Mucosa of descending colon (tissue), 3 donors: ENCODE data around the gene RNF208. TPM values are rescaled to one million over a fixed set of nuclear protein-coding genes. Genes with fewer than 3 reads are reported as not detected.

Source experiments
- ATAC-seq: fragments of 200-7000 bp; cut with Tn5 transposase; one replicate; pipeline ENCODE4 v1.9.1; 2020; ENCODE audit warnings: mild to moderate bottlenecking, moderate library complexity
- DNase-seq, 3 donors: peaks; one replicate each; pipeline ENCODE4 v3.0.0-alpha.2; 2020
- H3K36me3 ChIP-seq: fragments of 200-600 bp; one replicate; pipeline ENCODE4 v1.8.0; 2021; ENCODE audit warnings: low read depth, mild to moderate bottlenecking
- H3K4me1 ChIP-seq: fragments of 200-600 bp; one replicate; pipeline ENCODE4 v1.8.0; 2021; ENCODE audit warnings: low read depth, mild to moderate bottlenecking
- H3K4me3 ChIP-seq: fragments of 200-600 bp; one replicate; pipeline ENCODE4 v1.8.0; 2021; ENCODE audit warnings: mild to moderate bottlenecking
- H3K9me3 ChIP-seq: fragments of 200-600 bp; one replicate; pipeline ENCODE4 v1.8.0; 2021; ENCODE audit warnings: mild to moderate bottlenecking
- intact Hi-C, 2 donors: fragments of 100-400 bp; cut with DNase I in 1 of 2; cut with micrococcal nuclease in 1 of 2; formaldehyde crosslinking; loops; one replicate each; pipeline versions ENCODE4 v1.11.0 to v1.11.1; 2022; cut with DNase I, micrococcal nuclease
- total RNA-seq, 3 donors: library from RNA; stranded (reverse); fragmentation: NEBNext Ultra II Directional in 2 of 3; extraction: Animal tissue kit (Norgen Biotek cat#: 25700) in 2 of 3; gene quantifications; one replicate each; pipeline versions ENCODE4 v1.2.1 to v1.2.4, GENCODE V29; 2021 to 2023
- TF ChIP-seq, protein P1 (sequence below): fragments of 200-600 bp; IDR thresholded peaks from one replicate; pipeline ENCODE4 v1.8.0; 2022; ENCODE audit warnings: antibody characterized with exemption, mild to moderate bottlenecking
- donor health status: DM: no; HTN: no; CAD: no; lungs with moderate emphysema.
- donor health status: DM: no; HTN: no; CAD: no.
- donor health status: DM: no; HTN: yes; CAD: no.

The RNF208 gene
- total RNA-seq, 3 donors from 2014 or later = 5.3 to 7.1 (median 5.8) TPM

DNA sequence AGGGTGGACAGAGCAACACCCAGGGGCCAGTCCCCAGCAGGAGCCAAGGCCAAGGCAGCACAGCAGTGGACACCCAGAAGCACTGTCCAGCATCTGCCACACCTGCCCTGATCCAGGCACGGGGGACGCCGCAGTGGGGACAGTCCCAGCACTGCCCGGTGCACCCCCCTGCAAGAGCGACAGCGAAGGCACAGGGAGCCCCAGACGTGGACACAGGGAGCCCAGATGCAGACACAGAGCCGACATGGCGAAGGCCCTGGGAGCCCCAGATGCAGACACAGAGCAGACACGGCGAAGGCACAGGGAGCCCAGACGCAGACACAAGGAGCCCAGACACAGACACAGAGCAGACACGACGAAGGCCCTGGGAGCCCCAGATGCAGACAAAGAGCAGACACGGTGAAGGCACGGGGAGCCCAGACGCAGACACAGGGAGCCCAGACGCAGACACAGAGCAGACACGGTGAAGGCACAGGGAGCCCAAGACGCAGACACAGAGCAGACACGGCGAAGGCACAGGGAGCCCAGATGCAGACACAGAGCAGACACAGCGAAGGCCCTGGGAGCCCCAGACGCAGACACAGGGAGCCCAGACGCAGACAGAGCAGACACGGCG, 38.0 kb downstream of the RNF208 start:
- Histone ChIP-seq H3K4me3 (no peak overlapping the region), H3K4me1 (peaks cover 22% of the 10 kb centered on the region), H3K9me3 (no peaks in the 10 kb centered on the region), H3K36me3 (peaks cover 3% of the 10 kb centered on the region)
- no peak for ATAC-seq
- no peak for DNase-seq
- intact Hi-C loops = no loop called here
- TF ChIP-seq, protein P1, sequence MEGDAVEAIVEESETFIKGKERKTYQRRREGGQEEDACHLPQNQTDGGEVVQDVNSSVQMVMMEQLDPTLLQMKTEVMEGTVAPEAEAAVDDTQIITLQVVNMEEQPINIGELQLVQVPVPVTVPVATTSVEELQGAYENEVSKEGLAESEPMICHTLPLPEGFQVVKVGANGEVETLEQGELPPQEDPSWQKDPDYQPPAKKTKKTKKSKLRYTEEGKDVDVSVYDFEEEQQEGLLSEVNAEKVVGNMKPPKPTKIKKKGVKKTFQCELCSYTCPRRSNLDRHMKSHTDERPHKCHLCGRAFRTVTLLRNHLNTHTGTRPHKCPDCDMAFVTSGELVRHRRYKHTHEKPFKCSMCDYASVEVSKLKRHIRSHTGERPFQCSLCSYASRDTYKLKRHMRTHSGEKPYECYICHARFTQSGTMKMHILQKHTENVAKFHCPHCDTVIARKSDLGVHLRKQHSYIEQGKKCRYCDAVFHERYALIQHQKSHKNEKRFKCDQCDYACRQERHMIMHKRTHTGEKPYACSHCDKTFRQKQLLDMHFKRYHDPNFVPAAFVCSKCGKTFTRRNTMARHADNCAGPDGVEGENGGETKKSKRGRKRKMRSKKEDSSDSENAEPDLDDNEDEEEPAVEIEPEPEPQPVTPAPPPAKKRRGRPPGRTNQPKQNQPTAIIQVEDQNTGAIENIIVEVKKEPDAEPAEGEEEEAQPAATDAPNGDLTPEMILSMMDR = no peak

DNA sequence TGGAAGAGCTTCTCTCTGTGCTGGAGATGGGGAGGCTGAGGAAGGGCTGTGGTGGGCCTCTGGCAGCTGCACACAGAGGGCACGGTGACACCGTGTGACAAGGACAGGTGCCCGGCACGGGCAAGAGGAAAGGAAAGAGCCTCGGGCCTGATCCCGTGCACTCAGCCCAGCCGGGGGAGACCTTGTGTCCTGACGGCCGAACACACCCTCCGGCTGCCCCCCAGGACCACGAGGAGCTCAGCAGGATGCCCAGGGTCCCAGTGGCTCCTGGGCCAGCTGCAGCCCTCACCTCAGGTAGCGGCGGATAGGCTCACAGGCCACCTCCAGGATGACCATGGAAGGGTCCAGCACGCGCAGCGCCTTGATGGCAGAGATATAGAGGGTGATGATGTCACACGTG, 39.2 kb downstream of the RNF208 start:
- Histone ChIP-seq H3K4me3 (no peak overlapping the region), H3K36me3 (peaks cover 3% of the 10 kb centered on the region), H3K9me3 (no peaks in the 10 kb centered on the region), H3K4me1 (peaks cover 20% of the 10 kb centered on the region)
- TF ChIP-seq, protein P1 = no peak
- DNase-seq (no peak), ATAC-seq (no peak)
- intact Hi-C loops = no loop called here

DNA sequence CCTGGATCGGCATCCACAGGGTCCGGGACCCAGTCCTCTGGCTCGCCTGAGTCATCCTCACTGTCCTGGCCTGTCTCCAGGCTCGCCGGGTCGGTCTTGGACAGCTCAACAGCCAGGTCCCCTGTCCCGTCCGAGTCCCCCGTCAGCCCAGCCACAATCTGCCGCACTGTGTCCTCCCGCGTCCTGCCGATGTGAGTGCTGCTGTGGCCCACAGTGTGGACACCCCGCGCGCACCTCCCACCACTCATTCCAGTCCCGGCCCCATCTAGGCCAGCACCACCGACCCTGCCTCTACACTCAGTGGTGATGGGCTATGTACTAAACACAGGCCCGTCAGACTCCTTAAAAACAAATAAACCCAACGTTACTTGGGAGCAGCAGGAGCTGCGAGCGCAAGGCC, 40.4 kb downstream of the RNF208 start:
- H3K9me3 ChIP-seq = no peaks in the 10 kb centered on the region
- H3K36me3 ChIP-seq = peaks cover 3% of the 10 kb centered on the region
- TF ChIP-seq, protein P1 = no peak
- intact Hi-C loops = no loop called here
- ATAC-seq (no peak), DNase-seq (no peak)
- peaks cover 8% of the 10 kb centered on the region for H3K4me1 ChIP-seq
- no peak overlapping the region for H3K4me3 ChIP-seq

DNA sequence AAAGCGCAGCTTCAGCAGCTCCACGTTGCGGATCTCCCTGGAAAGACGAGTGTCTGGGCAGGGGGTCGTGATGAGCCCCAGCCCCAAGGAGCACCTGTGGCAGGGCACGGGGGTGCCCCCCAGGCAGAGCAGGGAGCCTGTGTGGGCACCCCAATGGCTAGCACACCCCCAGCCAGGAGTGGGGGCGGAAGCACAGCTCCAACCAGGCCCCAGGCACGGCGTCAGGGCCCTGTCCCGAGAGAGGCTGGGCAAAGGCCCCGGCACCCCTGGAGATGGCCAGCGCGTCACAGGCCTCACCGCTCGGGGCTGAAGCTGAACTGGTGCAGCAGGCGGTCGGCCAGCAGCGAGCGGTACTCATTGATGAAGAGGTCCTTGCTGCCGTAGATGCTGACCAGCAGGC, 41.5 kb downstream of the RNF208 start:
- H3K9me3 ChIP-seq = no peaks in the 10 kb centered on the region
- intact Hi-C loops = no loop called here
- DNase-seq (no peak), ATAC-seq (no peak)
- no peak overlapping the region for H3K4me3 ChIP-seq
- TF ChIP-seq, protein P1 = no peak
- peaks cover 3% of the 10 kb centered on the region for H3K36me3 ChIP-seq
- peaks cover 7% of the 10 kb centered on the region for H3K4me1 ChIP-seq

DNA sequence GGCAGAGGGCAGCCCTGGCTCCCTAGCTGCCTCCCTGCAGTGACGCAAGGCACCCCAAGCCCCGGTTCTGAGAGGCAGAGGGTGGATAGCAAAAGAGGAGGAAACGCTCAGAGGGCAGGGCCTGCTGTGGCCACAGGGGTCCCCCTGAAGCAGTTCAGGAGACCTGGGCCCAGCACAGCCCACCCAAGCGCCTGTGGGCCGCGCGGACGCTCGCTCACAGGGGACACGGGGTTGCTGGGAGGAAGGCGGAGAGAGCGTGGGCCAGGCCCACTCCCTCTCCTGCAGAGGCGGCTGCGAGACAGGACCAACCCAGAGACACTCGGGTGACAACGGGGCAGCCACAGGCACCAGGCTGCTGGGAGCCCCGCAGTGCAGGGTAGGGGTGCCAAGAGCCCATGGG, 42.3 kb downstream of the RNF208 start:
- peaks cover 14% of the 10 kb centered on the region for H3K4me1 ChIP-seq
- ATAC-seq (no peak), DNase-seq (no peak)
- no peaks in the 10 kb centered on the region for H3K9me3 ChIP-seq
- peaks cover 3% of the 10 kb centered on the region for H3K36me3 ChIP-seq
- no peak overlapping the region for H3K4me3 ChIP-seq
- TF ChIP-seq, protein P1 = no peak
- intact Hi-C loops = no loop called here
